ENCODE data around the gene VANGL2.

The VANGL2 gene

DNA sequence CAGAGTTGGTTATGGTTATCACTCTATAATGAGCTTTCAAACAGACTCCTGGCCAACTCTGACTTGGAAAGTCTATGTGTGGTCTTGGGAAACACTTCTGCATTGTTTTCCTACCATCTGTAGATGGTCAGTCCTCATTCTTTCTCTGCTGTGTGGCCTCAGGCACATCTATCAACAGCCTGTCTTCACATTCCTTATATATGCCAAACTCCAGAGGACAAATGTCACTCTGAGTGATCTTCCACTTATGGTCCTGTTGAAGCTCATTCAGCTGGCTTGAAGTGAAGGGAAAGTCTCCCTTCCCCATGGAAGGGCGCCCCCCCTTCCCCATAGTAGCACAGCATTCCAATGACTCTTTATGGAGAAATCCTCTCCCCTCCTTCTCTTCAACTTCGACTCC, 58.7 kb downstream of the VANGL2 start:
- FAIRE-seq (no peak), DNase-seq (ENCODE audit: low spot score) (no peak)

DNA sequence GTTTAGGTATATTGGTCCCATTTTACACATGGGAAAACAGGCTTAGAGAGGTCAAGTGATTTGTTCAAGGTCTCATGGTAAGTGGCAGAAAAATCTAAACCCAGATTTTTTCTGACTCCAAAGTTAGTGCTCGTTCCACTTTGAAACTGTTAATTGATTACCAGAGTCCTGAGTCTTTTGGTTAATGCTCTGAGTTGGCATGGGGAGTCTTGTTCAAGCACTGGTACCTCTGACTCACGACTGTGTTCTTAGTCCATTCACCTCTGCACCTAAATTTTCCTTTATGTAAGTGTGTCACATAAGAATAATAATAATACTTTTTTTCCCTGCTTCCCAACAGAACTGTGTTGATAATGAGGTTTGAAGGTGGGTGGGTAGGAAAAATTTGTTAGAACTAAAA, 59.3 kb downstream of the VANGL2 start:
- DNase-seq (ENCODE audit: low spot score) = no peak

DNA sequence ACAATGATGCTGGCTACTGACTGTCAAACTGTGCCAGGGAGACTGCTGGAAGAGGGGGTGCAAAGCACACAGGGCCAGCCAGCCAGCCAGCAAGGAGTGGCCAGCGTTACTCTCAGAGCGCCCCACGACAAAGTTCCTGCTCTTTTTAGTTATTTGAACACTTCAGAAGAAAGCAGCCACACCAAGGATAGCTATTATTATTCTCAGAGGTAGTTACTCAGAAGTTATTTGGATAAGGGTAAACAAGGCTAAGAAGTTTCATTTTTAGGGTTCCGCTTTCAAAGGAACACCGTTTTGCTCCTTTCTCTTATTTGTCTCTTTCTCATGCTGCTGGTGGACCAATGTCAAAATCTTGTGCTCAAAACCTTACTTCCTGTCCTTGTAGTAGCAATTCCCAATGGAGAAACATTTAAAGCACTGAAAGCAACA, 59.9 kb downstream of the VANGL2 start:
- FAIRE-seq (no peak), DNase-seq (ENCODE audit: low spot score) (no peak)

More for the DNA sequence above, 59.3 kb downstream of the VANGL2 start:
- FAIRE-seq = no peak

DNA sequence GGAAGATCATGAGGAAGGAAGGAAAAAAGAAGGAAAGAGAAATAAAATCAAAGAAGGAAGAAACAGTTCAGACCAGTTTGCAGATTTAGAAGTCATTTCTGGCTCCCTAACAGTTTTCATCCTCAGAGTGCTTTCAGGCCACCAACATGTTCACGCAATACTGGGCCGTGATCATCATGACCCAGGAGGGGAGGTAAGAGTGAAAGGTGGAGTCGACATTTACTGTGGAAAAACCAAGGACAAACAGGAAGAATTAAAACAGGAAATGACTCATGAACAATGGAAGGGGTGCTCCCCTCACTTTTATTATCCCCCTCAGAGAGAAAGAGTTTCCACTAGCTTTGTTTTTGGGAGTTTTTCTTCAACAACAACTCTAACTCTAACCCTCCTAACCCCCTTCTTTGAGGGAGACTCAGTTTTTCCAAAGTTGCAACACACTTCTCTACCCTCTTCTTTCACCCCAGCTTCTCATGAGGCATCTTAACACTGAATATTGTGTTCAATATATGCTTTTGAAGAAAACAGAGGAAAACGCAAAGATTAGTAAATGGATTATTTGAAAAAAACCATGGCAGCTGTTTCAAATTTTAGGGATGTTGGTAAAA, 60.4 kb downstream of the VANGL2 start:
- FAIRE-seq (no peak), DNase-seq (ENCODE audit: low spot score) (no peak)

GRCh38 chr1:160465123-160465522, 64.8 kb downstream of the VANGL2 start:
- FAIRE-seq = no peak

DNA sequence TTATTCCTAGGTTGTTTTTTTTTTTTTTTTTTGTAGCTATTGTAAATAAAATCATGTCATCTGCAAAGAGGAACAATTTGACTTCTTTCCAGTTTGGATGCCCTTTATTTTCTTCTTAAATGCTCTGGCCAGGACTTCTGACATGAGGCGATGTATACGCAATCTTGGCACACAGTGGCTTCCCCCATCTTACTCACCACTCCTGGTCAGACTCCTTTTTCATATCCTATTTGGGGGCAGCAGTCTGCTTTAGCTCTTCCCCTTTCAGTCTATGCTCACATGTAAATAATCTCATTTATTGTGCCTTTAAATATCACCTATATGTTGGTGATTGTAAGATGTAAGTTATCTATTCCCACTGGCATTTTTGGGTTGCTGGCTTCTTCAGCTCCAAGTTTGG, 66.6 kb downstream of the VANGL2 start:
- DNase-seq (ENCODE audit: low spot score) (no peak), FAIRE-seq (no peak)

More at GRCh38 chr1:160465123-160465522, 64.8 kb downstream of the VANGL2 start:
- no peak for DNase-seq (ENCODE audit: low spot score)

- FAIRE-seq (no peak), DNase-seq (ENCODE audit: low spot score) (no peak)
These were observed 67.2 kb downstream of the VANGL2 start for GRCh38 chr1:160467576-160467975.

- FAIRE-seq = no peak
- no peak for DNase-seq (ENCODE audit: low spot score)
These were observed 70.9 kb downstream of the VANGL2 start for GRCh38 chr1:160471253-160471652.

DNA sequence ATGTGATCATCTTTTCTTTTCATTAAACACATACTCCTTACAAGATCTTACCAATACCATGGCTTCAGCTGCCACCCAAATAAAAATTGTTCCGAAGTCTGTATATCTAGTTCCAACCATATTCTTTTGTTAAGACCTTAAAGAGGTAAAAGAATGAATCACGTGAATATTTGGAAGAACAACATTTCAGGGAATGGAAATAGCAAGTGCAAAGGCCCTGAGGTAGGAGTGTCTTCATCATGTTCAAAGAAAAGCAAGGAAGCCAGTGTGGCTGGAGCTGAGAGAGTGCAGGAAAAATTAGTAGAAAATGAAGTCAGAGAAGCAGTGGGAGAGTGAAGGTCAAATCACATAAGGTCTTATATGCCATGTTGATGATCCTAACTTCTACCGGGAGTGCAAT, 71.7 kb downstream of the VANGL2 start:
- DNase-seq (ENCODE audit: low spot score) = no peak
- no peak for FAIRE-seq

DNA sequence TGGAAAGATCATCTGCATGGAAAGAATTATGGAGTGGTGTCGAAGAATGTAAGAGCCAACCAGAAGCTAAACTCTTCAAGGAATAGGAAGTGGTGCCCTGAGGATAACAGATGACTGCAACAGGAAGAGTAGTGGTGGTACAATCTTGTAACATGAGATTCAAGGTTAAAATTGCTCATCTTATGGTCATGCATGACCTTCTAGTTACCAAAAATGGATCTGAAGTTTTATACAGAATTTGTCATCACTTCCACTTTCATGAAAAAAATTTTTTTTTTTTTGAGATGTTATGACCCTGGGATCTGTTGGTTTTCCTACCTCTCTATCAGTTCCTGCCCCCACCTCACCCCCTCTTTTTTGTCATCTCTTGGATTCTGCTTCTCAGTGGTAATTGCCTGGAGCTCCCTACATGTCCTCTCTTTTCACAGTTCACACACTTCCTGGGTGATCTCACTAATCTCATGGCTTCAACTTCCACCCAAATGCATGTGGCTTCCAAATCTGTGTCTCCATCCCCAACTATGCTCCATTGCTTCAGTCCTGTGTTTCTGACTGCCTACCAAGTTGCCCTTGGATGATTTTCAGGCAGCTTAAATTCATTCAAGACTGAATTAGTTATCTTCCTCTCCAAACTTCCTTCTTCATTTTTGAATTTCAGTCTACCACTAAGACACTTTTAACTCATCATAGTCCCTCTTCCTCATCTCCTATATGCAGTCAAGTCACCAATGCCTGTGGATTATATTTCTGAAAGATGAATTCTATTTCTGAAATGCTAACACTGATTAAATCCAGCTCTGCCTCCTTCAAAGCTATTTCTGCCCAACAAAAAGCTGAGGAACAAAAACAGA, 74.3 kb downstream of the VANGL2 start:
- FAIRE-seq = no peak
- DNase-seq (ENCODE audit: low spot score) = no peak

Measured in RCC 7860 (cell line).